ENCODE data around the gene PGAM2. TPM values are rescaled to one million over a fixed set of nuclear protein-coding genes. Genes with fewer than 3 reads are reported as not detected.

The PGAM2 gene
- total RNA-seq, 1 experiment from 2014 or later: 2.4 TPM

DNA sequence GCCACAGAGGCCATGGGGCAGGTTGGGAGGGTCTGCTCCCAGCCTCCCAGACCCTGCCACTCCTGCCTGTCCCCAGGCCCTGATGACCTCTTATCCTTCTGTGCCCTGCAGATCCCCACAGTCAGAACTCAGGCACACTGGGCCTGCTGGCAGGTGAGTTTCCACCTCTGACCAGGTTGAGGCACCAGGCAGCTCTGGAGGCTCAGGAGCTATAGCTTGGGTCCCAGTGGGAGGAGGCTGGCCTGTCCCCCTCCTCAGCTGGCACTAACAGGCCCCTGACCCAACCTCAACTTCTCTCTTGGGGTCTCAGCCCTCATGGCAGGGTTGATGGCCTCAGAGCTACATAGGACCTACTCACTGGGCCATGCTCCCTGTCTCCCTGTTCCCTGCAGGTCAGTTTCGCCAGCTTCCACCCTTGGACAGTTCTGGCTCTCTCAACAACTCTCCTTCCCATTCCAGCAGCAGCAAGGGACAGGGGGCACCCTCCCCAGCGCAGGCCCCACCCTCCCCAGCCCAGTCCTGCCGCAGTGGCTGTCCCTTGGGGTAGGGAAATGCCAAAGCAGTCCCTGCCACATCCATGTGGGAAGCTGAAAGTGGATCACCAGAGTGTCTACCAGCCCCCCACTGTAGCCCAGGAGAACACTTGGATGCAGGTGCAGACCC, 36.1 kb upstream of the PGAM2 start:
- peaks cover 15% of the 10 kb centered on the region for H3K4me1 Mint-ChIP-seq
- CTCF ChIA-PET: interaction anchor here (0.6 to 1.0 kb wide), 4 partner anchors 35 to 141 kb away, joined by 3 to 4 read pairs (median 3); no protein-coding TSS in a partner anchor
- TF ChIP-seq, protein P1, sequence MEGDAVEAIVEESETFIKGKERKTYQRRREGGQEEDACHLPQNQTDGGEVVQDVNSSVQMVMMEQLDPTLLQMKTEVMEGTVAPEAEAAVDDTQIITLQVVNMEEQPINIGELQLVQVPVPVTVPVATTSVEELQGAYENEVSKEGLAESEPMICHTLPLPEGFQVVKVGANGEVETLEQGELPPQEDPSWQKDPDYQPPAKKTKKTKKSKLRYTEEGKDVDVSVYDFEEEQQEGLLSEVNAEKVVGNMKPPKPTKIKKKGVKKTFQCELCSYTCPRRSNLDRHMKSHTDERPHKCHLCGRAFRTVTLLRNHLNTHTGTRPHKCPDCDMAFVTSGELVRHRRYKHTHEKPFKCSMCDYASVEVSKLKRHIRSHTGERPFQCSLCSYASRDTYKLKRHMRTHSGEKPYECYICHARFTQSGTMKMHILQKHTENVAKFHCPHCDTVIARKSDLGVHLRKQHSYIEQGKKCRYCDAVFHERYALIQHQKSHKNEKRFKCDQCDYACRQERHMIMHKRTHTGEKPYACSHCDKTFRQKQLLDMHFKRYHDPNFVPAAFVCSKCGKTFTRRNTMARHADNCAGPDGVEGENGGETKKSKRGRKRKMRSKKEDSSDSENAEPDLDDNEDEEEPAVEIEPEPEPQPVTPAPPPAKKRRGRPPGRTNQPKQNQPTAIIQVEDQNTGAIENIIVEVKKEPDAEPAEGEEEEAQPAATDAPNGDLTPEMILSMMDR (IDR thresholded peaks at IDR 0.05): no peak
- no peak for TF ChIP-seq TEAD4 (CRISPR knock-in tag; IDR thresholded peaks at IDR 0.05)
- no peak for TF ChIP-seq TCF7 (CRISPR knock-in tag; IDR thresholded peaks at IDR 0.05; ENCODE audit: low read depth)
- no peak for ATAC-seq
- no peak overlapping the region for H3K27ac Mint-ChIP-seq
- POLR2A ChIA-PET: interaction anchor here (0.6 to 0.8 kb wide), 2 partner anchors 16 to 37 kb away, joined by 3 to 4 read pairs; no protein-coding TSS in a partner anchor
- H3K4me3 Mint-ChIP-seq: no peak overlapping the region
- H3K36me3 Mint-ChIP-seq: 0 out of 2 replicates have a peak, but pooled peaks cover 2% of the 10 kb centered on the region
- no peak for DNase-seq (ENCODE audit: low spot score)
- peaks cover 27% of the 10 kb centered on the region for H3K27me3 Mint-ChIP-seq (ENCODE audit: low read depth)
- H3K9me3 Mint-ChIP-seq: no peaks in the 10 kb centered on the region

DNA sequence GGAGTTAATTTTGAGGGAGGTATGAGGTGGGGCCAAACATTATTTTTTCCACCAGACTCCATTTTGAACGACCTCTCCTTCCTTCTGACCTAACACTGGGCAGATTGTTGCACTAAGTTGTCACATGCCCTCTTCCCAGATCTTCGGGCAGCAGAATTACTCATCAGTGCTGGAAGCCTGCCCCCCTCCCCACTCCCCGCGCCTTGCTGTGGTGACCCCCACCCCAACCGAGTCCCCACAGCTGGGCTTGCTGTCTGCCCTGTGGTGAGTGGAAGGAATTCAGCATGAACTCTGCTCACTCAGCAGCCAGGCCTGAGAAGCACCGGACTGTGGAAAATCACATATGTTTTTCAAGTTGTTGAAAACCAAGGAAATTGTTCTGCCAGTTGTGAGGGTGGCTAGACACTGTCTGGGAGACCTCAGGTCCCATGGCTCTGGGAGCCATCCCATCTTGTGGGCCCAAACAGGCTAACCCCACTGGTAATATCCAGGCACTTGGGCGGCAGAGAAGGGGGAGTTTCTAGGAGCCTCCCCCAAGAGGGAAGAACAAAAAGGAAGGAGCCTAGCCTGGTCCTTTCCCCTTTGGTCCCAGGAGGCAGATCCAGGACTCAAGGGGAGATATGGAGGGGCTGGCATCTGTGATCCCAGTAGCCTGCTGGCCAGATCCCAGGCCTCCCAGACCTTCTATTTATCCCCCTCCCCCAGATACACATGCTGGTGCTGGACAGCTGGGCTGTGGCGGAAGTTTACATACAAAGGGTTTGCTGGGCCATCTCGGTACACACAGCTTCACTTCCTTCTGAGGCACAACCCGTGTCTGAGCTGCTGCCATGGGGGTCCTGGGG, 35.3 kb upstream of the PGAM2 start:
- no peak overlapping the region for H3K27ac Mint-ChIP-seq
- peaks cover 27% of the 10 kb centered on the region for H3K27me3 Mint-ChIP-seq (ENCODE audit: low read depth)
- ChIA-PET CTCF (interaction anchor here (0.9 to 1.0 kb wide), 2 partner anchors 34 to 81 kb away, joined by 3 read pairs; no protein-coding TSS in a partner anchor), POLR2A (interaction anchor here (0.8 kb wide), 1 partner anchor 37 kb away, joined by 4 read pairs; no protein-coding TSS in a partner anchor)
- no peaks in the 10 kb centered on the region for H3K9me3 Mint-ChIP-seq
- H3K4me3 Mint-ChIP-seq: no peak overlapping the region
- ATAC-seq (no peak), DNase-seq (ENCODE audit: low spot score) (no peak)
- H3K36me3 Mint-ChIP-seq: no peaks in the 10 kb centered on the region
- TF ChIP-seq GABPB1 (CRISPR knock-in tag; IDR thresholded peaks at IDR 0.05) (no peak), TEAD1 (CRISPR knock-in tag; IDR thresholded peaks at IDR 0.05) (no peak), ETV6 (CRISPR knock-in tag; IDR thresholded peaks at IDR 0.05) (no peak), JAZF1 (CRISPR knock-in tag; IDR thresholded peaks at IDR 0.05) (no peak), HMGA2 (CRISPR knock-in tag; IDR thresholded peaks at IDR 0.05) (no peak), CBFB (CRISPR knock-in tag; IDR thresholded peaks at IDR 0.05; ENCODE audit: low read depth) (no peak)
- TF ChIP-seq, protein P2, sequence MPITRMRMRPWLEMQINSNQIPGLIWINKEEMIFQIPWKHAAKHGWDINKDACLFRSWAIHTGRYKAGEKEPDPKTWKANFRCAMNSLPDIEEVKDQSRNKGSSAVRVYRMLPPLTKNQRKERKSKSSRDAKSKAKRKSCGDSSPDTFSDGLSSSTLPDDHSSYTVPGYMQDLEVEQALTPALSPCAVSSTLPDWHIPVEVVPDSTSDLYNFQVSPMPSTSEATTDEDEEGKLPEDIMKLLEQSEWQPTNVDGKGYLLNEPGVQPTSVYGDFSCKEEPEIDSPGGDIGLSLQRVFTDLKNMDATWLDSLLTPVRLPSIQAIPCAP (CRISPR knock-in tag; IDR thresholded peaks at IDR 0.05): no peak
- TF ChIP-seq, protein P3, sequence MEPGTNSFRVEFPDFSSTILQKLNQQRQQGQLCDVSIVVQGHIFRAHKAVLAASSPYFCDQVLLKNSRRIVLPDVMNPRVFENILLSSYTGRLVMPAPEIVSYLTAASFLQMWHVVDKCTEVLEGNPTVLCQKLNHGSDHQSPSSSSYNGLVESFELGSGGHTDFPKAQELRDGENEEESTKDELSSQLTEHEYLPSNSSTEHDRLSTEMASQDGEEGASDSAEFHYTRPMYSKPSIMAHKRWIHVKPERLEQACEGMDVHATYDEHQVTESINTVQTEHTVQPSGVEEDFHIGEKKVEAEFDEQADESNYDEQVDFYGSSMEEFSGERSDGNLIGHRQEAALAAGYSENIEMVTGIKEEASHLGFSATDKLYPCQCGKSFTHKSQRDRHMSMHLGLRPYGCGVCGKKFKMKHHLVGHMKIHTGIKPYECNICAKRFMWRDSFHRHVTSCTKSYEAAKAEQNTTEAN (CRISPR knock-in tag; IDR thresholded peaks at IDR 0.05): no peak
- H3K4me1 Mint-ChIP-seq: peaks cover 12% of the 10 kb centered on the region

DNA sequence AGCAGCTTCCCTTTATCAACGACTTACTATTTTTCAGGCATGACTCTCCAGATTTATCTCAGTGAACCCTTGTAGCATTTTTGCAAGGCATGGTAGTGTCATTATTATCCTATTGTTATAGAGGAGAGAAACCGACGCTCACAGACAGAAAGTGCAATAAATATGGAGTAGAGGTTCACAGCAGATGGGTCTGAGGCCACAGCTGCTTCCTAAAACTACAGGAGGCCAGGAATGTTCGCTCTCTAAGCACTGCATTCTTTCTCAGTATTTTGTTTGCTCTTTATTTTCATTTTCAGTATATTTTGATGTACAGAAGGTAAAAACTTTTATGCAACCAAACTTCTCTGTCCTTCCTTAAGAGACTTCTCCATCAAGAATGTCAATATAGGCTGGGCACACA, 34.3 kb upstream of the PGAM2 start:
- Mint-ChIP-seq H3K4me3 (no peak overlapping the region), H3K9me3 (no peaks in the 10 kb centered on the region), H3K27me3 (ENCODE audit: low read depth) (peaks cover 24% of the 10 kb centered on the region), H3K36me3 (no peaks in the 10 kb centered on the region), H3K4me1 (peaks cover 7% of the 10 kb centered on the region), H3K27ac (no peak overlapping the region)
- POLR2A ChIA-PET: interaction anchor here (1.3 kb wide), 1 partner anchor 115 kb away, joined by 3 read pairs; no protein-coding TSS in a partner anchor
- no peak for ATAC-seq
- DNase-seq (ENCODE audit: low spot score): no peak
- TF ChIP-seq, protein P4, sequence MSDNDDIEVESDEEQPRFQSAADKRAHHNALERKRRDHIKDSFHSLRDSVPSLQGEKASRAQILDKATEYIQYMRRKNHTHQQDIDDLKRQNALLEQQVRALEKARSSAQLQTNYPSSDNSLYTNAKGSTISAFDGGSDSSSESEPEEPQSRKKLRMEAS (CRISPR knock-in tag; IDR thresholded peaks at IDR 0.05): no peak
- TF ChIP-seq CREM (CRISPR knock-in tag; IDR thresholded peaks at IDR 0.05) (no peak), FOXJ3 (CRISPR knock-in tag; IDR thresholded peaks at IDR 0.05; ENCODE audit: borderline replicate concordance) (no peak)
- CTCF ChIA-PET: interaction anchor here (1.8 kb wide), 1 partner anchor 27 kb away, joined by 5 read pairs; no protein-coding TSS in a partner anchor

Data from WTC11 (cell line).